PC-3 (cell line): ENCODE data around the gene PML.

Source experiments
- CTCF ChIP-seq: fragments of 300-600 bp; sonication (generic); conservative IDR thresholded peaks from 2 replicates; pipeline ENCODE4 v1.5.1; 2017; ENCODE audit warnings: antibody characterized with exemption, low read depth, mild to moderate bottlenecking, low read length
- EZH2 ChIP-seq: fragments of 300-600 bp; sonication (generic); IDR thresholded peaks from one replicate; pipeline ENCODE4 v1.6.1; 2017; ENCODE audit warnings: antibody characterized with exemption, mild to moderate bottlenecking, low read length; ENCODE audit not compliant: unreplicated experiment
- EZH2phosphoT487 ChIP-seq: fragments of 300-600 bp; sonication (generic); IDR thresholded peaks from 2 replicates; pipeline ENCODE4 v1.6.1; 2018; ENCODE audit warnings: mild to moderate bottlenecking, antibody characterized with exemption, low read length, borderline replicate concordance

- TF ChIP-seq CTCF (no peak), EZH2 (no peak), EZH2phosphoT487 (no peak)
Observed at GRCh38 chr15:73952913-73953750, 41.4 kb upstream of the PML start.
